Measurements from ENCODE around the gene YTHDF1.

The YTHDF1 gene

DNA sequence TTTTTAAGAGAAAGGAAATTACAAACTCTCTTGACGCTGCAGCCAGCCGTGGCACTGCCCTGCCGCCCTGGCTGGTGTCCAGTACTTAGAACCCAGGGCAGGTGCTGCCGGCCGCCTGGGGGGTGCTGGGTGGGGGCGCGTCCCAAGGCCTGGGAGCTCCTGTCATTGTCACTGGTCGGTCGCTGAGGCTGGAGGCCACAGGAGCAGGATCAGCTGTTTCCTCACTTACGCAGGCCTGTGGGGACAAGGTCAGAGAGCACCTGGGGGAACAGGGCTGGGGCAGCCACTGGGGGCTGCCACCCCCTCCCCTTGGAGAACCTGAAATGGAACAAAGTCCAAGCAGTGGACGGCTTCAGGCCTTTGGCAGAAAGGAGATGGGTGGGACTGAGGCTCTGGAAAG, 25.3 kb upstream of the YTHDF1 start:
- TF ChIP-seq, protein P1, sequence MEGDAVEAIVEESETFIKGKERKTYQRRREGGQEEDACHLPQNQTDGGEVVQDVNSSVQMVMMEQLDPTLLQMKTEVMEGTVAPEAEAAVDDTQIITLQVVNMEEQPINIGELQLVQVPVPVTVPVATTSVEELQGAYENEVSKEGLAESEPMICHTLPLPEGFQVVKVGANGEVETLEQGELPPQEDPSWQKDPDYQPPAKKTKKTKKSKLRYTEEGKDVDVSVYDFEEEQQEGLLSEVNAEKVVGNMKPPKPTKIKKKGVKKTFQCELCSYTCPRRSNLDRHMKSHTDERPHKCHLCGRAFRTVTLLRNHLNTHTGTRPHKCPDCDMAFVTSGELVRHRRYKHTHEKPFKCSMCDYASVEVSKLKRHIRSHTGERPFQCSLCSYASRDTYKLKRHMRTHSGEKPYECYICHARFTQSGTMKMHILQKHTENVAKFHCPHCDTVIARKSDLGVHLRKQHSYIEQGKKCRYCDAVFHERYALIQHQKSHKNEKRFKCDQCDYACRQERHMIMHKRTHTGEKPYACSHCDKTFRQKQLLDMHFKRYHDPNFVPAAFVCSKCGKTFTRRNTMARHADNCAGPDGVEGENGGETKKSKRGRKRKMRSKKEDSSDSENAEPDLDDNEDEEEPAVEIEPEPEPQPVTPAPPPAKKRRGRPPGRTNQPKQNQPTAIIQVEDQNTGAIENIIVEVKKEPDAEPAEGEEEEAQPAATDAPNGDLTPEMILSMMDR (IDR thresholded peaks at IDR 0.05; ENCODE audit: unreplicated experiment in 3 of 3): no peak
- Mint-ChIP-seq H3K9me3 (no peaks in the 10 kb centered on the region), H3K27ac (no peak overlapping the region), H3K27me3 (ENCODE audit: low read depth) (peaks cover 3% of the 10 kb centered on the region), H3K4me3 (no peak overlapping the region), H3K4me1 (no peaks in the 10 kb centered on the region), H3K36me3 (ENCODE audit: low read depth) (no peaks in the 10 kb centered on the region)

- TF ChIP-seq, protein P1 (IDR thresholded peaks at IDR 0.05; ENCODE audit: unreplicated experiment in 3 of 3): no peak
- Mint-ChIP-seq H3K27ac (no peak overlapping the region), H3K36me3 (ENCODE audit: low read depth) (no peaks in the 10 kb centered on the region), H3K27me3 (ENCODE audit: low read depth) (peaks cover 3% of the 10 kb centered on the region), H3K4me1 (no peaks in the 10 kb centered on the region), H3K9me3 (no peaks in the 10 kb centered on the region), H3K4me3 (no peak overlapping the region)
Measured at GRCh38 chr20:63240004-63240403, 24.1 kb upstream of the YTHDF1 start.

GRCh38 chr20:63239431-63239830, 23.5 kb upstream of the YTHDF1 start:
- H3K4me3 Mint-ChIP-seq: no peak overlapping the region
- H3K27ac Mint-ChIP-seq: no peak overlapping the region
- H3K27me3 Mint-ChIP-seq (ENCODE audit: low read depth): peaks cover 3% of the 10 kb centered on the region
- H3K9me3 Mint-ChIP-seq: no peaks in the 10 kb centered on the region
- H3K36me3 Mint-ChIP-seq (ENCODE audit: low read depth): no peaks in the 10 kb centered on the region
- TF ChIP-seq, protein P1 (IDR thresholded peaks at IDR 0.05; ENCODE audit: unreplicated experiment in 3 of 3): no peak
- no peaks in the 10 kb centered on the region for H3K4me1 Mint-ChIP-seq

DNA sequence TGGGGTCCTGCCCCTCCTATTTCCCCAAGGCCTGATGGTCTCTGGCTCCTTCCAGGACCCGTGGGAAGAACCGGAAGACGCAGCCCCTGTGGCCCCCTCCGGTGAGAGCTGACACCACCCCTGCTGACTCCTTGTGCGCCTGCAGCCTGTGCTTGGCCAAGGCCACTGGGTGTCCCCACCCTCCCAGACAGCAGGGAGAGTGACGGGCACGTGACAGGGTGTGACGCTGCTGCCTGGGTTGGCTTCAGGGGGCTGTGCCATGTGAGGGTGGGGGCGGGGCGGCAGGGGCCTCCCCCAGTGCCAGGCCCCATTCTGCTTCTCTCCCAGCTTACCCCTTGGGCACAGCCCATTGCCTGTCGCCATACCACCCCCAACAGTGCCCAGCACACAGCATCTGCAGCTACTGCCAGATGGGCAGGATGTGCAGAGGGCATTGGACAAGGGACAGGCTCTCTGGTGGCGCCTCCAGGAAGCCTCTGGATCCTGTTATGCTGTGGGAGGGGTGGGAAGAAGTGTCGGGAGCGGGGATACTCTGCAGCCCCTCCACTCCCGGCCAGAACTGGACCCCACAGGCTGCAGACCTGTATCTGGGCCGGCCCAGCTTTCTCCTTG, 22.7 kb upstream of the YTHDF1 start:
- TF ChIP-seq, protein P1 (IDR thresholded peaks at IDR 0.05; ENCODE audit: unreplicated experiment in 3 of 3): no peak
- Mint-ChIP-seq H3K36me3 (ENCODE audit: low read depth) (no peaks in the 10 kb centered on the region), H3K4me1 (no peaks in the 10 kb centered on the region), H3K4me3 (no peak overlapping the region), H3K9me3 (no peaks in the 10 kb centered on the region), H3K27me3 (ENCODE audit: low read depth) (no peaks in the 10 kb centered on the region), H3K27ac (no peak overlapping the region)

DNA sequence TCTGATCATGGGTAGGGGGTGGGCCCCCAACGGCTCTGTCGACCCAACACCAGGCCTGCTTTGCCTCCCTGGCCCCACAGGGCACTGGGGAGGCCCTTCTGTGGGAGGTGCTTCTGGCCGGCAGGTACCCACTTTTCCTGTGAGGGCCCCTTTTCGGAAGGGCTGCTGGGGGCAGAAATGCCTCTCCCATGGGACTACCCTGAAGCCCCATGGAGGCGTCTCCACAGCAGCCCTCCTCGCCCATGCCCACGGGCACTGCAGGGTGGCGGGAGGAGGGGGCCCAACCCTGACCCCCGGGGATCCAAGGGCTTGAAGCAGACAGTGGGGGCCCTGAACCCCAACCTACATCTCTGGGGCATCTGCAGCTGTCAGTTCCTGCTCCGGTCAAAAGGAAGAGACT, 22.1 kb upstream of the YTHDF1 start:
- Mint-ChIP-seq H3K27me3 (ENCODE audit: low read depth) (peaks cover 2% of the 10 kb centered on the region), H3K36me3 (ENCODE audit: low read depth) (no peaks in the 10 kb centered on the region), H3K9me3 (no peaks in the 10 kb centered on the region), H3K4me3 (no peak overlapping the region), H3K27ac (no peak overlapping the region), H3K4me1 (no peaks in the 10 kb centered on the region)
- TF ChIP-seq, protein P1 (IDR thresholded peaks at IDR 0.05; ENCODE audit: unreplicated experiment in 3 of 3): no peak

- H3K9me3 Mint-ChIP-seq: no peaks in the 10 kb centered on the region
- TF ChIP-seq, protein P1 (IDR thresholded peaks at IDR 0.05; ENCODE audit: unreplicated experiment in 3 of 3): no peak
- H3K36me3 Mint-ChIP-seq (ENCODE audit: low read depth): no peaks in the 10 kb centered on the region
- no peak overlapping the region for H3K4me3 Mint-ChIP-seq
- H3K27ac Mint-ChIP-seq: no peak overlapping the region
- peaks cover 11% of the 10 kb centered on the region for H3K27me3 Mint-ChIP-seq (ENCODE audit: low read depth)
- no peaks in the 10 kb centered on the region for H3K4me1 Mint-ChIP-seq
Measured at GRCh38 chr20:63236116-63236837, 20.3 kb upstream of the YTHDF1 start.

Data from nephron (organoid).